ENCODE measurements around the gene TRIM29. TPM values are rescaled to one million over a fixed set of nuclear protein-coding genes. Genes with fewer than 3 reads are reported as not detected.

The TRIM29 gene
- total and polyA plus RNA-seq, 2 experiments from 2014 or later: 0.28 TPM; not detected in 1

DNA sequence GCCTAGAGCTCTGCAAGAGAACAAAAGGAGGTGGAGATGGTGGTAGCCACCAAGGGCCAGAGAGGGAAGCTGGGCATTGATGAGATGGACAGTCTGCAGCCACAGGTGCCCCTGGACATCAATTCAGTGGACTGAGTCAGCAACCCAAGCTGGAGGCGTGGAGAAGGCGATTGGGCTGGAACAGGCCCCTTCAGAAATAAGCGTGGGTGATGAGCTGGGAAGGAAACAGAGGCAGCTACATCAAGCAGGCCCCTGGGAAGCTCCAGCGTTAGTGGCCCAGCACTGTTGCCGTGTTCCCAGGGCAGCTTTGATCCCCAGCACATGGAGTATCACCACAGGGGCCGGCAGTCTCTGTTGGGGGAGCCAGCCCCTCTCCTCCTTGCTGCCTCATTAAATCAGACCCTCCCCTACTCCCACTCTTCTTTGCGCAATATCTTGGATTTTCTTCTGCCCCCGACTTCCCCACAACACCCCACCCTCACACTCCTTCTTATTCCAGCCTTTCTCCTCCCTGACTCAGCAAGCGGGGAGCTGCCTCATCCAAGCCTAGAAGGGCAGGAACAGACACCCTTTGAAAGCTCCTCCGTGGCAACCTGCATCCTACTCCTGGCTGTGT is 41.3 kb upstream of the TRIM29 start:
- Histone ChIP-seq H3K79me2 (replicated peaks; ENCODE audit: insufficient read depth) (no peaks in the 10 kb centered on the region), H3K4me1 (ENCODE audit: insufficient read depth) (no peaks in the 10 kb centered on the region; the same call in 1 of the 2 replicates), H3K9me2 (ENCODE audit: insufficient read depth) (no peaks in the 10 kb centered on the region), H3K27ac (ENCODE audit: low read depth) (no peak overlapping the region), H3K36me3 (ENCODE audit: insufficient read depth) (no peaks in the 10 kb centered on the region), H3K4me3 (no peak overlapping the region), H4K20me1 (replicated peaks; ENCODE audit: insufficient read depth) (no peaks in the 10 kb centered on the region), H3K4me2 (no peak overlapping the region), H3K27me3 (ENCODE audit: insufficient read depth) (peaks cover 37% of the 10 kb centered on the region; the same call in 1 of the 2 replicates), H2AFZ (no peak overlapping the region), H3F3A (replicated peaks; ENCODE audit: low read depth) (no peaks in the 10 kb centered on the region)
- DNase-seq (ENCODE audit: low spot score): no peak
- no peaks in the 10 kb centered on the region for H3K9me3 Mint-ChIP-seq
- H3K4me3 Mint-ChIP-seq: no peak overlapping the region
- H3K27ac Mint-ChIP-seq: no peak overlapping the region
- no peaks in the 10 kb centered on the region for H3K36me3 Mint-ChIP-seq (ENCODE audit: low read depth)
- peaks cover 12% of the 10 kb centered on the region for H3K4me1 Mint-ChIP-seq
- no peak for ATAC-seq
- TF ChIP-seq EZH2phosphoT487 (IDR thresholded peaks at IDR 0.05; ENCODE audit: unreplicated experiment) (no peak), POLR2AphosphoS5 (IDR thresholded peaks at IDR 0.05; ENCODE audit: low read depth) (no peak)
- TF ChIP-seq, protein P1, sequence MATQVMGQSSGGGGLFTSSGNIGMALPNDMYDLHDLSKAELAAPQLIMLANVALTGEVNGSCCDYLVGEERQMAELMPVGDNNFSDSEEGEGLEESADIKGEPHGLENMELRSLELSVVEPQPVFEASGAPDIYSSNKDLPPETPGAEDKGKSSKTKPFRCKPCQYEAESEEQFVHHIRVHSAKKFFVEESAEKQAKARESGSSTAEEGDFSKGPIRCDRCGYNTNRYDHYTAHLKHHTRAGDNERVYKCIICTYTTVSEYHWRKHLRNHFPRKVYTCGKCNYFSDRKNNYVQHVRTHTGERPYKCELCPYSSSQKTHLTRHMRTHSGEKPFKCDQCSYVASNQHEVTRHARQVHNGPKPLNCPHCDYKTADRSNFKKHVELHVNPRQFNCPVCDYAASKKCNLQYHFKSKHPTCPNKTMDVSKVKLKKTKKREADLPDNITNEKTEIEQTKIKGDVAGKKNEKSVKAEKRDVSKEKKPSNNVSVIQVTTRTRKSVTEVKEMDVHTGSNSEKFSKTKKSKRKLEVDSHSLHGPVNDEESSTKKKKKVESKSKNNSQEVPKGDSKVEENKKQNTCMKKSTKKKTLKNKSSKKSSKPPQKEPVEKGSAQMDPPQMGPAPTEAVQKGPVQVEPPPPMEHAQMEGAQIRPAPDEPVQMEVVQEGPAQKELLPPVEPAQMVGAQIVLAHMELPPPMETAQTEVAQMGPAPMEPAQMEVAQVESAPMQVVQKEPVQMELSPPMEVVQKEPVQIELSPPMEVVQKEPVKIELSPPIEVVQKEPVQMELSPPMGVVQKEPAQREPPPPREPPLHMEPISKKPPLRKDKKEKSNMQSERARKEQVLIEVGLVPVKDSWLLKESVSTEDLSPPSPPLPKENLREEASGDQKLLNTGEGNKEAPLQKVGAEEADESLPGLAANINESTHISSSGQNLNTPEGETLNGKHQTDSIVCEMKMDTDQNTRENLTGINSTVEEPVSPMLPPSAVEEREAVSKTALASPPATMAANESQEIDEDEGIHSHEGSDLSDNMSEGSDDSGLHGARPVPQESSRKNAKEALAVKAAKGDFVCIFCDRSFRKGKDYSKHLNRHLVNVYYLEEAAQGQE (IDR thresholded peaks at IDR 0.05; ENCODE audit: unreplicated experiment): no peak
- H3K27me3 Mint-ChIP-seq (ENCODE audit: insufficient read depth, low read depth, poor library complexity): peaks cover 25% of the 10 kb centered on the region

DNA sequence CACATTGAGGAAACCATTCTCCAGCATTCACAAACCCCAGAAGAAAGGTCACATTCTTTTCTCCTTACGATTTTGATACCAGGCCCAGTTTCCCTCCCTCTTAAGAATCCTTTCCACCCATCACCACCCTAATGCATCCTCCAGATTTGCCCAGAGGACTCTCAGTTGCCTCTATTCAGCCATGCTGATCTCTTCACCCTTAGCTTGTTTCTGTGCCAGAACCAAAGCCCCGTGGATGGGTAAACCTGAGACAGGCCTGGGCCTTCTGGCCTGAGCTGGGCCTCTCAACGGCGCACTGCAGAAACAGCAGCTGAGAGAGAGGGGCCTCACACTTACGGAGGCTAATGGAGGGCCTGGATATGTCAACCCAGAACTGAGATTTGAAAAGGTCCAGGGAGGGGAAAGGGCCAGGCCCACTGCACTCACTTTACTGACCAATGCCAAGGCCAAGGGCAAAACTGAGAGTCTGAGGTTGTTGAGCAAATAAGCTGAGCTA is 40.7 kb upstream of the TRIM29 start:
- Mint-ChIP-seq H3K36me3 (ENCODE audit: low read depth) (no peaks in the 10 kb centered on the region), H3K4me1 (peaks cover 12% of the 10 kb centered on the region), H3K27me3 (ENCODE audit: insufficient read depth, low read depth, poor library complexity) (peaks cover 23% of the 10 kb centered on the region), H3K27ac (no peak overlapping the region), H3K4me3 (no peak overlapping the region), H3K9me3 (no peaks in the 10 kb centered on the region)
- Histone ChIP-seq H3K9me2 (ENCODE audit: insufficient read depth) (no peaks in the 10 kb centered on the region), H3K36me3 (ENCODE audit: insufficient read depth) (no peaks in the 10 kb centered on the region), H3K79me2 (replicated peaks; ENCODE audit: insufficient read depth) (no peaks in the 10 kb centered on the region), H4K20me1 (replicated peaks; ENCODE audit: insufficient read depth) (no peaks in the 10 kb centered on the region), H3K4me1 (ENCODE audit: insufficient read depth) (no peaks in the 10 kb centered on the region; the same call in 1 of the 2 replicates), H3K27ac (ENCODE audit: low read depth) (no peak overlapping the region), H3K4me2 (no peak overlapping the region), H3F3A (replicated peaks; ENCODE audit: low read depth) (no peaks in the 10 kb centered on the region), H3K4me3 (no peak overlapping the region), H2AFZ (no peak overlapping the region), H3K27me3 (ENCODE audit: insufficient read depth) (peaks cover 37% of the 10 kb centered on the region; the same call in 1 of the 2 replicates)
- DNase-seq (ENCODE audit: low spot score): no peak
- no peak for ATAC-seq
- TF ChIP-seq ZNF331 (CRISPR knock-in tag; IDR thresholded peaks at IDR 0.05; ENCODE audit: low read depth) (no peak), ZNF114 (CRISPR knock-in tag; IDR thresholded peaks at IDR 0.05) (no peak), CREB1 (CRISPR knock-in tag; IDR thresholded peaks at IDR 0.05; ENCODE audit: low read depth) (no peak), NANOG (IDR thresholded peaks at IDR 0.05; ENCODE audit: borderline replicate concordance) (no peak), STAT1 (IDR thresholded peaks at IDR 0.05; ENCODE audit: unreplicated experiment) (no peak), EZH2 (IDR thresholded peaks at IDR 0.05; ENCODE audit: low read depth, unreplicated experiment) (no peak), POLR2AphosphoS5 (IDR thresholded peaks at IDR 0.05; ENCODE audit: low read depth) (no peak)
- TF ChIP-seq, protein P2, sequence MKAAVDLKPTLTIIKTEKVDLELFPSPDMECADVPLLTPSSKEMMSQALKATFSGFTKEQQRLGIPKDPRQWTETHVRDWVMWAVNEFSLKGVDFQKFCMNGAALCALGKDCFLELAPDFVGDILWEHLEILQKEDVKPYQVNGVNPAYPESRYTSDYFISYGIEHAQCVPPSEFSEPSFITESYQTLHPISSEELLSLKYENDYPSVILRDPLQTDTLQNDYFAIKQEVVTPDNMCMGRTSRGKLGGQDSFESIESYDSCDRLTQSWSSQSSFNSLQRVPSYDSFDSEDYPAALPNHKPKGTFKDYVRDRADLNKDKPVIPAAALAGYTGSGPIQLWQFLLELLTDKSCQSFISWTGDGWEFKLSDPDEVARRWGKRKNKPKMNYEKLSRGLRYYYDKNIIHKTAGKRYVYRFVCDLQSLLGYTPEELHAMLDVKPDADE (IDR thresholded peaks at IDR 0.05): no peak
- TF ChIP-seq, protein P1 (IDR thresholded peaks at IDR 0.05; ENCODE audit: unreplicated experiment): no peak
- TF ChIP-seq, protein P3, sequence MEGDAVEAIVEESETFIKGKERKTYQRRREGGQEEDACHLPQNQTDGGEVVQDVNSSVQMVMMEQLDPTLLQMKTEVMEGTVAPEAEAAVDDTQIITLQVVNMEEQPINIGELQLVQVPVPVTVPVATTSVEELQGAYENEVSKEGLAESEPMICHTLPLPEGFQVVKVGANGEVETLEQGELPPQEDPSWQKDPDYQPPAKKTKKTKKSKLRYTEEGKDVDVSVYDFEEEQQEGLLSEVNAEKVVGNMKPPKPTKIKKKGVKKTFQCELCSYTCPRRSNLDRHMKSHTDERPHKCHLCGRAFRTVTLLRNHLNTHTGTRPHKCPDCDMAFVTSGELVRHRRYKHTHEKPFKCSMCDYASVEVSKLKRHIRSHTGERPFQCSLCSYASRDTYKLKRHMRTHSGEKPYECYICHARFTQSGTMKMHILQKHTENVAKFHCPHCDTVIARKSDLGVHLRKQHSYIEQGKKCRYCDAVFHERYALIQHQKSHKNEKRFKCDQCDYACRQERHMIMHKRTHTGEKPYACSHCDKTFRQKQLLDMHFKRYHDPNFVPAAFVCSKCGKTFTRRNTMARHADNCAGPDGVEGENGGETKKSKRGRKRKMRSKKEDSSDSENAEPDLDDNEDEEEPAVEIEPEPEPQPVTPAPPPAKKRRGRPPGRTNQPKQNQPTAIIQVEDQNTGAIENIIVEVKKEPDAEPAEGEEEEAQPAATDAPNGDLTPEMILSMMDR (conservative IDR thresholded peaks at IDR 0.05; ENCODE audit: low read depth in 2 of 2): no peak
